ENCODE results near the gene C6orf136. TPM values are rescaled to one million over a fixed set of nuclear protein-coding genes. Genes with fewer than 3 reads are reported as not detected.

The C6orf136 gene
- total RNA-seq, 1 donor from 2014 or later = 18.8 TPM

DNA sequence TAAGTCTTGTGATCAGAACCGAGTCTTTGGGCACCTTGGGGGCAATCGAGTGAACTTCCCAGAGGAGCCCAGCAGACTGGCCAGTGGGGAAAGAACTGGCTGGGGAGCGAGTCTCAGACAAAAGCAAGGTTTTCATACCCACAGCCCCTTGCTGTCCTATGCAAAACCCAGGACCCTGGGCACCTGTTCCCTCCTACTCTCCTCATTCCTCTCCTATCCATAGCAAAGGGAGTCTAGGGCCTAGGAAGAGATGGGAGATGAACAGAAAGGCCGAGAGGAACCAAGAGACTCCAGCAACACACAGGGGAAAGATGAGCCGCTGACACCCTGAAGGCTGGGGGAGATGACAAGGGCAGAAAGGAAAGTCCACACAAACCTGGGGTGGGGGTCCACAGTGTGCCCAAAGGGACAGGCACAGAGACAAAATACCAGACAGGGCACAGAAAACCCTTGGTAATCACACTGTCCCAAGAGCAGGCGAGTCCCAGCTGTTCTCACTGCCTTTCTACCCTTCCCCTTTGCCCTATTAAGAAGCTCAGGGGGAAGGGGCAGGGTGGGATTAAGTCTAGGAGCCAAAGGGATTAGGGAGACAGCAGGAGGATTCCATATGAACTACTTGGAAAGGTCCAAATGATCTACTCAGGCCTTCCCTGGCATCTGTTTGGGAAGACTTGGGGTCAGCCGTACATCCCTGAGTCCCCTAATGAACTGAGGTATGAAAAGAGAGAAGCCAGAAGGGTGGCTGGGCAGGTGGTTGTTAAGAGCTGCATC, 33.0 kb downstream of the C6orf136 start:
- Mint-ChIP-seq H3K27ac (no peak overlapping the region), H3K36me3 (ENCODE audit: insufficient read depth) (peaks cover 12% of the 10 kb centered on the region), H3K4me1 (ENCODE audit: low read depth) (peaks cover 21% of the 10 kb centered on the region), H3K9me3 (ENCODE audit: low read depth) (no peaks in the 10 kb centered on the region), H3K27me3 (no peaks in the 10 kb centered on the region), H3K4me3 (ENCODE audit: low read depth) (no peak overlapping the region)
- no peak for DNase-seq (ENCODE audit: low spot score, unreplicated experiment)
- TF ChIP-seq, protein P1, sequence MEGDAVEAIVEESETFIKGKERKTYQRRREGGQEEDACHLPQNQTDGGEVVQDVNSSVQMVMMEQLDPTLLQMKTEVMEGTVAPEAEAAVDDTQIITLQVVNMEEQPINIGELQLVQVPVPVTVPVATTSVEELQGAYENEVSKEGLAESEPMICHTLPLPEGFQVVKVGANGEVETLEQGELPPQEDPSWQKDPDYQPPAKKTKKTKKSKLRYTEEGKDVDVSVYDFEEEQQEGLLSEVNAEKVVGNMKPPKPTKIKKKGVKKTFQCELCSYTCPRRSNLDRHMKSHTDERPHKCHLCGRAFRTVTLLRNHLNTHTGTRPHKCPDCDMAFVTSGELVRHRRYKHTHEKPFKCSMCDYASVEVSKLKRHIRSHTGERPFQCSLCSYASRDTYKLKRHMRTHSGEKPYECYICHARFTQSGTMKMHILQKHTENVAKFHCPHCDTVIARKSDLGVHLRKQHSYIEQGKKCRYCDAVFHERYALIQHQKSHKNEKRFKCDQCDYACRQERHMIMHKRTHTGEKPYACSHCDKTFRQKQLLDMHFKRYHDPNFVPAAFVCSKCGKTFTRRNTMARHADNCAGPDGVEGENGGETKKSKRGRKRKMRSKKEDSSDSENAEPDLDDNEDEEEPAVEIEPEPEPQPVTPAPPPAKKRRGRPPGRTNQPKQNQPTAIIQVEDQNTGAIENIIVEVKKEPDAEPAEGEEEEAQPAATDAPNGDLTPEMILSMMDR (IDR thresholded peaks at IDR 0.05; ENCODE audit: unreplicated experiment) = no peak

DNA sequence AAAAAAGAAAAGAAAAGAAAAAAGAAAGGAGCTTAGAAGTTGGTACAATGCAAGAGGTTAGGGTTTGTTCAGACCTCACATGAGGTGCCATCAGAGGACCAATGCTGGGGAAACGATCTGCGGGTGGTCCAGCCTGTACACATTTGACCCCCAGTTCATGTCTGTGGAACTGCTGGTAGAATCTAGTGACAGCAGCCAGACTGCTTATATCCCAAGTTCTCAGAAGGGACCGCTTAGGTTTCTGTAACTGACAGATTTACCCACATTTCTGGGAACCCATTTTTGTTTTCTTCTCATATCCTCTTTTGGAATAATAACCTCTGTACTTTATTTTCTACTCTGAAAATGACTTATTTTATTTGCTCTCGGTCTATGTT, 34.8 kb downstream of the C6orf136 start:
- Mint-ChIP-seq H3K27ac (no peak overlapping the region), H3K4me1 (ENCODE audit: low read depth) (peaks cover 32% of the 10 kb centered on the region), H3K36me3 (ENCODE audit: insufficient read depth) (peaks cover 6% of the 10 kb centered on the region), H3K27me3 (no peaks in the 10 kb centered on the region), H3K9me3 (ENCODE audit: low read depth) (no peaks in the 10 kb centered on the region), H3K4me3 (ENCODE audit: low read depth) (no peak overlapping the region)
- no peak for DNase-seq (ENCODE audit: low spot score, unreplicated experiment)
- TF ChIP-seq, protein P1 (IDR thresholded peaks at IDR 0.05; ENCODE audit: unreplicated experiment) = no peak

DNA sequence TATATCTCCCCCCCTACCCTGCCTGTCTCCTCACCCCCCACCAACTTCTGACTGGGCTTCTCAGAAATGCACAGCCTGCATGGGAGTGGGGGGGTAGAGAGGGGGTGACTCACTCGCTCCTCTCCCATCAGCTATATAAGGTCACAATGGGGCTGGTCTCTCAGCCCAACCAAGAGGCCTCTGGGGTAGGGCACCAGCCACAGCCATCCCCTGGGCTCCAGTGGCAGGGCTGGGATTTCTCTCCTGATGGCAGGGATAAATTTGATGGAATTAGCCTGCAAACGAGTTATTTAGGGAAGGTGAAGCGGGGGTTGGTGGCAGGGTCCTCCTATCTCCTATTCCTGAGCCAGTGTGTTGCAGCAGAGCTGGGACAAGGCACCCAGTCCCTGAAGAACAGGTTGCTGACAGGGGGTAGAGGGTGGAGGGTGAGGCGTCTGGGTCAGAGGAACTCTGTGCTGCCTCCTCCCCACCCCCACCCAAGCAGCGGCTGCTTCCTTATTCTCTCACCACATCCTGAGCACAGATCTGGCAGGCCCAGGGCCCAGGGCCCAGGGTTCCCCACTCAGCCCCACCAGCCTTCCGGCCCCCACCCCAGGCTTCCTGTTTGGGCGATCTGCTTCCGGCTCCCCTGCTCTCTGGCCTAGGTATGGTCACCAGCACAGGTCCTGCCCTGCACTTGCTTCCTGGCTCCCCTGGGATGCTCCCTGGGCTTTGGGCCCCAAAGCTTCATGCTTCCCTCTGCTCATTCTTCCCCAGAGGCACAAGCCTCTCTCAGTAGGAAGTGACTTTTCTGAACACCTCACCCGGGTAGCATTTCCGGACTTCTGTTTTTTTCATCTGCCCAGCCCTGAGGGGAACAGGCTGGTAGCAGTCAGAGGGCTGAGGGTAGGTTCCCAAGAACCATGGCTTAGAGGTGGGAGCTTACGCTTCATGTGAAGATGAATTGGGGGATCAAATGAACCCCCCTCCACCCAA, 35.5 kb downstream of the C6orf136 start:
- H3K27me3 Mint-ChIP-seq = no peaks in the 10 kb centered on the region
- H3K36me3 Mint-ChIP-seq (ENCODE audit: insufficient read depth) = peaks cover 6% of the 10 kb centered on the region
- peaks cover 32% of the 10 kb centered on the region for H3K4me1 Mint-ChIP-seq (ENCODE audit: low read depth)
- peak overlapping the region; percentile 87 for H3K27ac Mint-ChIP-seq
- TF ChIP-seq, protein P1 (IDR thresholded peaks at IDR 0.05; ENCODE audit: unreplicated experiment) = no peak
- peak overlapping the region; percentile 41 for H3K4me3 Mint-ChIP-seq (ENCODE audit: low read depth)
- no peak for DNase-seq (ENCODE audit: low spot score, unreplicated experiment)
- H3K9me3 Mint-ChIP-seq (ENCODE audit: low read depth) = no peaks in the 10 kb centered on the region

DNA sequence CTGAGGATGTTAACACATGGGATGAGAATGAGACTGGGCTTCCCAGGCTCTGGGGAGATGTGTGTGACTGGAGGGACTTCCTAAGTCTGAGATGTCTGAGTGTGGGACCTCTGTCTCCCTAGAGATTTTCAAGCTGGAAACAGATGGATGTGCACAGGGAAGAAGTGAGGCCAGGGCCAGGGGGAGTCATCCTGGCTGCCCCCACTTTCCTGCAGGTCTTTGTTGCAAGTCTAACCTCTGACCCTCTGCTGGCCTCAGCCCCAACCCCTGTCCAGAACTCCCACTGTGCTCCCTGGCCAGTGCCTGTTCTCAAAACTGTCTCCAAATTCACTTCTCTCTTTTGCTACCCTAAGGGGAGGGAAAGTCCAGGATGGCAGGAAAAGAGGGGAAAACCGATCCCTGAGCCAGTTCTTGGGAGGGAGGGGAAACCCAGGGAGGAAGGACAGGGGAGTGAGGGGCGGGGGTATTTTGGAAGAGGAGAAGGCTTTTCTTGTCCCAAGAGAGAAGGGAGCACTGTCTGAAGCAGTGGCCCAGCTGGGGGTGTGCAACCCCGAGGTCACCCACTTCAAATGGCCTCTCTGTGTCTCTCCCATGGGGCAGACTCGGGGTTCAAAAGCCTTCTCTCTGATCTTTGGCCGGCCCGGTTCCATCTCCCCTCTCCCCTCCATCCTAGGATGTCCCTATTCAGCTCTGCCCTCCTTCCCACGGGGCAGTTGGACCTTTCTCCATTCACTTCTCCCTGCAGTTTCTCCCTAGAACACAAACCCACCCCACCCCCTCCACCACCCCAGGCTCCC, 36.4 kb downstream of the C6orf136 start:
- DNase-seq (ENCODE audit: low spot score, unreplicated experiment) = no peak
- Mint-ChIP-seq H3K4me1 (ENCODE audit: low read depth) (peaks cover 39% of the 10 kb centered on the region), H3K9me3 (ENCODE audit: low read depth) (no peaks in the 10 kb centered on the region), H3K36me3 (ENCODE audit: insufficient read depth) (peaks cover 6% of the 10 kb centered on the region), H3K4me3 (ENCODE audit: low read depth) (peak overlapping the region; percentile 57), H3K27ac (peak overlapping the region; percentile 37), H3K27me3 (no peaks in the 10 kb centered on the region)
- TF ChIP-seq, protein P1 (IDR thresholded peaks at IDR 0.05; ENCODE audit: unreplicated experiment) = no peak

DNA sequence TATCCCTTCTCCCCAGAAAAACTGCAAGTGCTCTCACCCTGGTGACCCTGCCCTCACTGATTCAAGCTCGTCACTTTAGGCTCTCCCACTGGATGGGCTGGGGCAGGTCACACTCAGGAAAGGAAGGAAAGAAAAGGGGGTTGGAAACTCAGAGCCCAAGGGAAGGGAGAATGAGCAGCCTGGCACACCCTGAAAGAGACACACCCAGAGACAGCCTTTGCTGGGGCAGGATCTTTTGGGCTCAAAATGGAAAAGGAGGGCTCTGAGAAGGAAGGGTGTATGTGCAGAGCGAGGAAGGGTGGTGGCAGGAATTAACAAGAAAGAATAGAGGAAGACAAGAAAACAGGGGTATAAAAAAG, 37.0 kb downstream of the C6orf136 start:
- Mint-ChIP-seq H3K36me3 (ENCODE audit: insufficient read depth) (peaks cover 4% of the 10 kb centered on the region), H3K27ac (peak overlapping the region; percentile 75), H3K4me3 (ENCODE audit: low read depth) (peak overlapping the region; percentile 57), H3K4me1 (ENCODE audit: low read depth) (peaks cover 39% of the 10 kb centered on the region), H3K27me3 (no peaks in the 10 kb centered on the region), H3K9me3 (ENCODE audit: low read depth) (no peaks in the 10 kb centered on the region)
- TF ChIP-seq, protein P1 (IDR thresholded peaks at IDR 0.05; ENCODE audit: unreplicated experiment) = no peak
- no peak for DNase-seq (ENCODE audit: low spot score, unreplicated experiment)

Measured in progenitor cell of endocrine pancreas (in vitro differentiated cells).